Psoas muscle (tissue), 8 donors: ENCODE measurements around the gene CLDN3. TPM values are rescaled to one million over a fixed set of nuclear protein-coding genes. Genes with fewer than 3 reads are reported as not detected.

ENCODE experiments used
- ATAC-seq, 4 donors: fragments of 200-7000 bp; cut with Tn5 transposase; one replicate each; pipeline ENCODE4 v1.9.1; 2020; ENCODE audit warnings: moderate library complexity in 3 of 4, mild to moderate bottlenecking in 2 of 4
- DNase-seq, 2 donors: peaks; one replicate each; pipeline ENCODE4 v3.0.0-alpha.2; 2020
- H3K27ac ChIP-seq: fragments of 200-600 bp; one replicate; pipeline ENCODE4 v1.8.0; 2022
- H3K27me3 ChIP-seq, 3 donors: fragments of 200-600 bp in 1 of 3; one replicate each; pipeline versions ENCODE4 v1.6.1 to v1.8.0; 2013 to 2022; ENCODE audit warnings: low read length in 2 of 3, mild to moderate bottlenecking in 2 of 3, moderate library complexity in 1 of 3; ENCODE audit not compliant: insufficient read depth in 3 of 3
- H3K36me3 ChIP-seq, 2 donors: fragments of 200-600 bp in 1 of 2; one replicate each; pipeline versions ENCODE4 v1.6.1 to v1.8.0; 2013 to 2022; ENCODE audit warnings: low read depth in 1 of 2, mild to moderate bottlenecking in 1 of 2, moderate library complexity in 1 of 2; ENCODE audit not compliant: insufficient read depth in 1 of 2
- H3K4me1 ChIP-seq: fragments of 200-600 bp; one replicate; pipeline ENCODE4 v1.8.0; 2022
- H3K4me3 ChIP-seq: fragments of 200-600 bp; one replicate; pipeline ENCODE4 v1.8.0; 2022; ENCODE audit warnings: mild to moderate bottlenecking
- H3K9me3 ChIP-seq: fragments of 200-600 bp; one replicate; pipeline ENCODE4 v1.8.0; 2022
- CTCF ChIP-seq: fragments of 200-600 bp; IDR thresholded peaks from one replicate; pipeline ENCODE4 v1.8.0; 2022; ENCODE audit warnings: antibody characterized with exemption
- WGBS, 3 donors: extraction: QIAGEN DNeasy Blood & Tissue Kit; methylation state at CpG; one replicate each; pipeline versions ENCODE4 v1.1.6 to v1.1.7; 2013; 5-methylcytosine and 5-hydroxymethylcytosine counted together
- intact Hi-C, 2 donors: fragments of 100-400 bp; cut with DNase I; formaldehyde crosslinking; loops; one replicate each; pipeline versions ENCODE4 v1.11.0 to v1.14.2; 2022
- polyA plus RNA-seq, 3 donors: library from polyadenylated mRNA; stranded (reverse); fragments of 200-250 nt; gene quantifications; one replicate each; pipeline ENCODE4 v1.2.3, GENCODE V29; 2013
- total RNA-seq, 4 donors: library from RNA; stranded (reverse); fragmentation: NEBNext Ultra II Directional in 2 of 4; extraction: Animal tissue kit (Norgen Biotek cat#: 25700) in 2 of 4; gene quantifications; one replicate each; pipeline versions ENCODE4 v1.2.1 to v1.2.4, GENCODE V29; 2021 to 2023
- donor health status: healthy with polysubstance abuse.
- donor health status: DM: no; HTN: no; CAD: no; lungs with moderate emphysema.
- donor health status: Bipolar disorder and iron deficiency.
- donor health status: healthy.
- donor health status: DM: yes; HTN: yes; CAD: no.
- donor health status: DM: no; HTN: no; CAD: no.
- donor health status: DM: no; HTN: no; CAD: no.
- donor health status: DM: yes; HTN: yes; CAD: no.

The CLDN3 gene
- total and polyA plus RNA-seq, 7 donors, result 0.04 to 0.17 (median 0.16) TPM; not detected in 4

GRCh38 chr7:73738612-73739386 lies 31.3 kb downstream of the CLDN3 start, which contains the start of gene ABHD11:
Gene ABHD11, minus strand, starts transcription at chr7:73738802. Its CDS starts 32 bp downstream, at chr7:73738770.
- WGBS, 3 donors, result 0% methylated on average over 67 to 84 of the region's 84 CpGs
- Histone ChIP-seq H3K36me3 (peaks cover 4 to 20% of the 10 kb centered on the region in 2 donors), H3K27me3 (no peaks in the 10 kb centered on the region), H3K4me3 (peak within 1 kb of the TSS; percentile 91), H3K27ac (peak within 1 kb of the TSS; percentile 83), H3K4me1 (no peaks in the 10 kb centered on the region), H3K9me3 (no peaks in the 10 kb centered on the region)
- DNase-seq (peak; percentile 96 to 99), ATAC-seq (peak; percentile 95 to 97 (median 96))
- intact Hi-C loops, result loop anchor here in 1 of 2 donors (10.0 kb wide), 1 partner anchor 116 kb away; no protein-coding TSS in a partner anchor
- no peak for TF ChIP-seq CTCF

- Histone ChIP-seq H3K27ac (peak overlapping the region; percentile 78), H3K36me3 (peaks cover 4 to 20% of the 10 kb centered on the region in 2 donors), H3K9me3 (no peaks in the 10 kb centered on the region), H3K4me3 (peak overlapping the region; percentile 91), H3K27me3 (no peaks in the 10 kb centered on the region), H3K4me1 (no peaks in the 10 kb centered on the region)
- no peak for TF ChIP-seq CTCF
- WGBS, 3 donors, result 0 to 1% (median 1%) methylated on average over 21 to 24 of the region's 24 CpGs
- ATAC-seq (peak; percentile 31 to 59 (median 39)), DNase-seq (peak in 1 of 2 donors; percentile 63)
- intact Hi-C loops, result loop anchor here in 1 of 2 donors (10.0 kb wide), 1 partner anchor 117 kb away; no protein-coding TSS in a partner anchor
Measured at GRCh38 chr7:73738220-73738611, 31.9 kb downstream of the CLDN3 start.

- DNase-seq, result no peak
- intact Hi-C loops, result loop anchor here in 1 of 2 donors (10.0 kb wide), 1 partner anchor 117 kb away; no protein-coding TSS in a partner anchor
- WGBS, 3 donors, result 69 to 74% (median 72%) methylated on average over 17 of the region's 17 CpGs
- Histone ChIP-seq H3K4me1 (no peaks in the 10 kb centered on the region), H3K27ac (no peak overlapping the region), H3K27me3 (no peaks in the 10 kb centered on the region), H3K4me3 (peak overlapping the region; percentile 91), H3K36me3 (peaks cover 4 to 20% of the 10 kb centered on the region in 2 donors), H3K9me3 (no peaks in the 10 kb centered on the region)
- ATAC-seq, result no peak
- no peak for TF ChIP-seq CTCF
Measured at GRCh38 chr7:73737491-73738219, 32.4 kb downstream of the CLDN3 start.

- ATAC-seq (no peak), DNase-seq (no peak)
- intact Hi-C loops, result loop anchor here in 1 of 2 donors (10.0 kb wide), 1 partner anchor 118 kb away; no protein-coding TSS in a partner anchor
- Histone ChIP-seq H3K27ac (no peak overlapping the region), H3K27me3 (no peaks in the 10 kb centered on the region), H3K4me3 (no peak overlapping the region), H3K4me1 (no peaks in the 10 kb centered on the region), H3K36me3 (peaks cover 4 to 20% of the 10 kb centered on the region in 2 donors), H3K9me3 (no peaks in the 10 kb centered on the region)
- no peak for TF ChIP-seq CTCF
- WGBS, 3 donors, result 93 to 99% (median 93%) methylated on average over 14 of the region's 14 CpGs
Measured at GRCh38 chr7:73736885-73737284, 33.2 kb downstream of the CLDN3 start.
